Measurements from ENCODE around the gene VWC2L. TPM values are rescaled to one million over a fixed set of nuclear protein-coding genes. Genes with fewer than 3 reads are reported as not detected.

Gene VWC2L
- total and polyA plus RNA-seq, 10 of the 15 experiments (the other 5 are each of a cell fraction or from before 2014, with no cell fraction given) = not detected

DNA sequence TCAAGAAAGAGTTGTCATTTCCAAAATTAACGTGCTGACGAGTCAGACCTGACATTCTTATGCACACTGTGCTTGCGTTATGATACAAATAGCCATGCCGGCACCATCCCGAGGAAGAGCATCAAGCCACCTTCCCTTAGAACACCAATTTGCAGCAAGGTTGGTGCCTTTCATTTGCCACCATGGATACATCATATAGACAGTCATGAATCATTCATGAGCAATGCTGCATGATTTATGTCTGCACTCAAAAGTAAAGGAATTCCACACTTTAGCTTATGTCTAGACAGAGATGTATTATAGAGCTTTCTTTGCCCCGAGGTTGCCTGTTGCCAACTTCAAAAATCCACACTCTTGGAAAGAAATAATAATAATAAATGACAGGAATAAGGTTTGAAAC is 166.9 kb downstream of the VWC2L start:
- ChIA-PET SMC1A (ENCODE audit: uncharacterized antibody, unreplicated experiment) (interaction anchor here (1.0 kb wide), 1 partner anchor 16 kb away, joined by 3 read pairs; no protein-coding TSS in a partner anchor), POLR2A (no interaction called here), CTCF (interaction anchor here (1.1 kb wide), 1 partner anchor 9 kb away, joined by 4 read pairs; no protein-coding TSS in a partner anchor), RAD21 (ENCODE audit: unreplicated experiment) (no interaction called here)
- DNase-seq (ENCODE audit: low read depth, low spot score) = no peak
- Histone ChIP-seq H3K36me3 (ENCODE audit: control insufficient read depth in 2 of 2, insufficient read depth in 2 of 2, low read length in 1 of 2) (no peaks in the 10 kb centered on the region), H3K27ac (ENCODE audit: control insufficient read depth, insufficient read depth) (no peak overlapping the region), H3K4me1 (ENCODE audit: control insufficient read depth, insufficient read depth, low read length) (no peaks in the 10 kb centered on the region), H2AFZ (ENCODE audit: control insufficient read depth, low read depth, low read length) (no peak overlapping the region), H3K79me2 (ENCODE audit: control insufficient read depth, insufficient read depth, low read length) (no peaks in the 10 kb centered on the region), H3K9ac (ENCODE audit: control insufficient read depth, insufficient read depth, low read length) (no peak overlapping the region), H3K27me3 (replicated peaks in 1 of 2; ENCODE audit: control insufficient read depth in 2 of 2, insufficient read depth in 2 of 2, low read length in 1 of 2) (no peaks in the 10 kb centered on the region), H3K4me2 (ENCODE audit: control insufficient read depth, insufficient read depth) (no peak overlapping the region), H3K9me3 (replicated peaks; ENCODE audit: control insufficient read depth, insufficient read depth, low read length) (no peaks in the 10 kb centered on the region), H3K4me3 (no peak overlapping the region), H4K20me1 (ENCODE audit: control insufficient read depth, insufficient read depth) (no peaks in the 10 kb centered on the region)
- no peak for FAIRE-seq
- no peak for ATAC-seq
- no peak for TF ChIP-seq ZNF217 (IDR thresholded peaks at IDR 0.05)
- no peak for TF ChIP-seq BRCA1 (IDR thresholded peaks at IDR 0.05; ENCODE audit: low read depth, low read length)
- no peak for TF ChIP-seq RB1 (IDR thresholded peaks at IDR 0.05; ENCODE audit: borderline replicate concordance)
- TF ChIP-seq ZBTB11 (CRISPR knock-in tag; IDR thresholded peaks at IDR 0.05) = no peak
- 36% methylated on average over 6 of the region's 6 CpGs for WGBS (ENCODE audit: insufficient coverage, insufficient replicate concordance, low lambda C conversion rate, missing lambda C conversion rate)
- no TSS peak for BruUV-seq (replicated peaks)
- intact Hi-C loops (cut with micrococcal nuclease; ENCODE audit: unreplicated experiment) (no loop called here), in situ Hi-C loops (cut with MboI) (no loop called here)
